ENCODE results near the gene ACSF3.
A peak's percentile ranks its signal among the peaks of the same experiment; 100 is the strongest.
"Not testable (repeated sequence)": the region's sequence is repeated elsewhere in the genome, so short reads cannot be mapped to it uniquely, and the experiment has no call there.

ACSF3 gene

DNA sequence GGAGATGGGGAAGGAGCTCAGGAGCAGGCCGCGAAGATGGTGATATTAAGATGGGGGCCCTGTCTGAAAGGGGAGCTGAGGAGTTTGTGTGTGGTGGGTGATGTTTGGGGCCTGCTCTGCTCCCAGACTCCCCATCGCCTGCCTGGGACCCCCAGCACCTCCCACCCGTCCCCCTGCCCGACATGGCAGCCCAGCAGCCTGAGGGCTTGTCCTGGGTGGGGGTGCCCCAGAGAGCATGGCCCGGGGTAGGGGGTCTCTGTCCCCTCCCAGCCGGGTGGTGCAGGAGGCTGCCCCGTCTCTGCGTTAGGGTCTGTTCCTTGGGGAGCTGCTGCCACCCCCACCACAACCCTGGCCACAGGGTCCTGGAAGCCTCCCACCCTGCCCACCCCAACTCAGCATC is 83.1 kb downstream of the ACSF3 start:
- no peak for DNase-seq

GRCh38 chr16:89177501-89177900 is 83.8 kb downstream of the ACSF3 start:
- DNase-seq, result no peak

GRCh38 chr16:89178453-89179147 is 84.9 kb downstream of the ACSF3 start:
- no peak for DNase-seq

GRCh38 chr16:89179148-89179484 is 85.5 kb downstream of the ACSF3 start:
- no peak for DNase-seq

DNA sequence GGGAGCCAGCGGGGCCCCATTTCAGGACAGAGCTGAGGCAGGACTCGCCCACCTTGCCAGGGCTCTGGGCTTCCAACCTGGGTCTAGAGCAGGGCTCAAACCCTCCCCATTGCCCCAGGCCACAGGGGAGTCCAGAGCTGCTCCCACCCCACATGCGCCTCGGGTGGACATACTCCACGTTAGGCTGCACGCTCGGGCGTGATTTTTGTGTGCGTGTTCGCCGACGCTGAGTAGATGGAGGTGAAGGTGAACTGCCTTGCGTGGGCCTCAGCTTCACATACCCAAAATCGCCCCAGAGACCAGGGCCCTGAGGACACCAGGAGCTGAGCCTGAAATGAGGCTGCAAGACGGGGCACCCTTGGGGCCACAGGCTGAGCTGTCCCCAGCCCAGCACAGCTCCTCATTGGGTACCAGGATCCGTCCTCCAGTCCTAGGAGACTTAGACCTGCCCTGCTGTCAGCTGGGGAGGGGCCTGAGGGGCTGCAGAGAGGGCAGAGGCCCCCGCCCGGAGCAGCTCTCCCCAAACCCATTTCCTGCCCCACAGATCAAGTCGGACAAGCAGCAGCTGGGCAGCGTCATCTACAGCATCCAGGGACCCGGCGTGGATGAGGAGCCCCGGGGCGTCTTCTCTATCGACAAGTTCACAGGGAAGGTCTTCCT is 86.1 kb downstream of the ACSF3 start:
- no peak for DNase-seq

DNA sequence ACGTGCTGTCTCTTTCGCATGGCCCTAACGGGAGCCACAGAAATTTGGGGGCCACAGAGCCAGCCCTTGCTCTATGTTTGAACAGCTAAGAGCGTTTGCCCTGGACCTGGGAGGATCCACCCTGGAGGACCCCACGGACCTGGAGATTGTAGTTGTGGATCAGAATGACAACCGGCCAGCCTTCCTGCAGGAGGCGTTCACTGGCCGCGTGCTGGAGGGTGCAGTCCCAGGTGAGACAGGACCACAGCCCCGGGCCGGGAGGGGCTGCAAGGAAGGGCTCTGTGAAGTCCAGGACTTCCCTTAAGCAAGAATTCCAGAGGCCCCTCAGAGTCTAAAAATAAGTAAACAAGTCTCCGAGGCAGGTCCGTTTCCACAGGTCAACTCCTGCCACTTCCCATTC is 89.8 kb downstream of the ACSF3 start:
- peak in 1 of 4 experiments; percentile 1 for DNase-seq

GRCh38 chr16:89183975-89184676 is 90.5 kb downstream of the ACSF3 start:
- DNase-seq, result peak in 1 of 4 experiments; percentile 2

- no peak for DNase-seq
Observed at GRCh38 chr16:89184677-89184932, 91.0 kb downstream of the ACSF3 start.

DNA sequence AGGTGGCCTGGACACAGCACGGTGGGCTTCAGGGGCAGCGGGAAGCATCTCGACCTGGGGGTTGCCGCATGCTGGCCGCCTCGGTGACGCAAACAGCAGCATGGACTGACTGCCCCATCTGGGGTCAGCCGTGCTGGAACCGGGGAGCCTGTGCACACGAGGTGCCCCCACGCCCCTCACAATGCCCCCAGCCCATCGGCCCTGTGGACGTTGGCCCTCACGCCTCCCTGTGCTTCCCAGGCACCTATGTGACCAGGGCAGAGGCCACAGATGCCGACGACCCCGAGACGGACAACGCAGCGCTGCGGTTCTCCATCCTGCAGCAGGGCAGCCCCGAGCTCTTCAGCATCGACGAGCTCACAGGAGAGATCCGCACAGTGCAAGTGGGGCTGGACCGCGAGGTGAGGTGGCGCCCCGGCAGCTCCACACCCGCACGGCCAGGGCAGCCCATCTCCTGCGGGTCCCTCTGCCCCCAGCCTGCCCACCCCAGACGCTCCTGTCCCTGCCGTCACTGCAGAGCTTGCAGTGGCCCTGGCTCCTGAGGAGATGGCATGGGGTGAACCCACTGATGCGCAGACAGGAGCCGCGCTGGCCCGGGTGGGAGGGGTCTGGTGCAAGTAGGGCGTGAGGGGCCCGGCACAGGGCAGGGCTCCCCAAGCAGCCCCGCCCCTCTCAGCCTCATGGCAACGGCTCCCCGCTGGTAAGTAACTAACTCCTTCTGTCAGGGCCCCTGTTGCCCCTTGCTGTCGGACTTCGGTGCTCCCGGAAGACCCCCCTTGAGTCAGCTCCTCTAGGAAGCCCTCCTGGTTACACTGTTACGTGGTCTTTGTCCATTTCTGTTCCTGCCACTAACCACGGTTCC is 91.5 kb downstream of the ACSF3 start:
- DNase-seq, result peak in 1 of 4 experiments; percentile 2

- DNase-seq, result peak in 1 of 4 experiments; percentile 0
Observed at GRCh38 chr16:89185887-89186592, 92.4 kb downstream of the ACSF3 start.

DNA sequence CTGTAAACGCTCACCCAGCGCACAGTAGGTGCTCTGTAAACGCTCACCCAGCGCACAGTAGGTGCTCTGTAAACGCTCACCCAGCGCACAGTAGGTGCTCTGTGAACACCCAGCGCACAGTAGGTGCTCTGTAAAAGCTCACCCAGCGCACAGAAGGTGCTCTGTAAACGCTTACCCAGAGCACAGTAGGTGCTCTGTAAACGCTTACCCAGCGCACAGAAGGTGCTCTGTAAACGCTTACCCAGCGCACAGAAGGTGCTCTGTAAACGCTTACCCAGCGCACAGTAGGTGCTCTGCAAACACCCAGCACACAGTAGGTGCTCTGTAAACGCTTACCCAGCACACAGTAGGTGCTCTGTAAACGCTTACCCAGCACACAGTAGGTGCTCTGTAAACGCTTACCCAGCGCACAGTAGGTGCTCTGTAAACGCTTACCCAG is 93.0 kb downstream of the ACSF3 start:
- DNase-seq, result peak in 1 of 4 experiments; percentile 2

- peak; percentile 55 to 77 (median 73) for DNase-seq
Observed at GRCh38 chr16:89187032-89187769, 93.5 kb downstream of the ACSF3 start.

GRCh38 chr16:89187770-89188392 is 94.2 kb downstream of the ACSF3 start:
- no peak for DNase-seq

DNA sequence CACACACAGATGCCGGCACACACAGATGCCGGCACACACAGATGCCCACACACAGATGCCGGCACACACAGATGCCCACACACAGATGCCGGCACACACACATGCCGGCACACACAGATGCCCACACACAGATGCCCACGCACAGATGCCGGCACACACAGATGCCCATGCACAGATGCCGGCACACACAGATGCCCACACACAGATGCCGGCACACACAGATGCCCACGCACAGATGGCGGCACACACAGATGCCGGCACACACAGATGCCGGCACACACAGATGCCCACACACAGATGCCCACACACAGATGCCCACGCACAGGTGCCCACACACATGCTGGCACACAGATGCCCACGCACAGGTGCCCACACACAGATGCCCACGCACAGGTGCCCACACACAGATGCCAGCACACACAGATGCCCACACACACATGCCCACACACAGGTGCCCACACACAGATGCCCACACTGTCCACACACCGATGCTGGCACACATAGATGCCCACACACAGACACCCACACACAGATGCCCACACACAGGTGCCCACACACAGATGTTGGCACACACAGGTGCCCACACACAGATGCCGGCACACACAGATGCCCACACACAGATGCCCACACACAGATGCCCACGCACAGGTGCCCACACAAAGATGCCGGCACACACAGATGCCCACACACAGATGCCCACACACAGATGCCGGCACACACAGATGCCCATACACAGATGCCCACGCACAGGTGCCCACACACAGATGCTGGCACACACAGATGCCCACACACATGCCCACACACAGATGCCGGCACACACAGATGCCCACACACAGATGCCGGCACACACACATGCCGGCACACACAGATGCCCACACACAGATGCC is 95.1 kb downstream of the ACSF3 start:
- DNase-seq, result not testable (repeated sequence)

DNA sequence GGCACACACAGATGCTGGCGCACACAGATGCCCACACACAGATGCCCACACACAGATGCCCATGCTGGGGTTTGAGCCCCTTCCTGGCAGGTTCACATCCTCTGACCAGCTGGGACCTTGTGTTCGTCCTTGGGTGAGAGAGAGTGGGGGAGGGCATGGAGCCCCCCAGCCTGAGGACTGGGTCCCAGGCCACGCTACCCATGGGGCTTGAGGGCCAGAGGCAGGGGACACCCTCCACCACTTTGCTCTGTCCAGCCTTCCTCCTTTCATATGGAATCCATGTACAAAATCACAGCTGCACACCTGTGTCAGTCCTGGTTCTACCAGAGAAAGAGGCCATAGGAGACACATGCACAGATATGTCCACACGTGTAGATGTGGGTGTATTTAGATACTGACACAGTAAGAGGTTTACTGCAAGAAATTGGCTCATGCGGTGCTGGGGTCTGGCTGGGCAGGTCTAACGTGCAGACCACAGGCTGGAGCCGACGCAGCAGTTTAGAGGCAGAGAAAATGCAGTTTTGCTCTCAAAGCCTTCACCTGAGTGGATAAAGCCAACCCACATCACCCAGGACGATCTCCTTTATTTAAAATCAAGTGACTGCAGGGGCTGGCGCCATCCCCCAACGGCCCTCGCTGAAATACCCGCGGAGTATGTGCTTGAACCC is 95.8 kb downstream of the ACSF3 start:
- no peak for DNase-seq

DNA sequence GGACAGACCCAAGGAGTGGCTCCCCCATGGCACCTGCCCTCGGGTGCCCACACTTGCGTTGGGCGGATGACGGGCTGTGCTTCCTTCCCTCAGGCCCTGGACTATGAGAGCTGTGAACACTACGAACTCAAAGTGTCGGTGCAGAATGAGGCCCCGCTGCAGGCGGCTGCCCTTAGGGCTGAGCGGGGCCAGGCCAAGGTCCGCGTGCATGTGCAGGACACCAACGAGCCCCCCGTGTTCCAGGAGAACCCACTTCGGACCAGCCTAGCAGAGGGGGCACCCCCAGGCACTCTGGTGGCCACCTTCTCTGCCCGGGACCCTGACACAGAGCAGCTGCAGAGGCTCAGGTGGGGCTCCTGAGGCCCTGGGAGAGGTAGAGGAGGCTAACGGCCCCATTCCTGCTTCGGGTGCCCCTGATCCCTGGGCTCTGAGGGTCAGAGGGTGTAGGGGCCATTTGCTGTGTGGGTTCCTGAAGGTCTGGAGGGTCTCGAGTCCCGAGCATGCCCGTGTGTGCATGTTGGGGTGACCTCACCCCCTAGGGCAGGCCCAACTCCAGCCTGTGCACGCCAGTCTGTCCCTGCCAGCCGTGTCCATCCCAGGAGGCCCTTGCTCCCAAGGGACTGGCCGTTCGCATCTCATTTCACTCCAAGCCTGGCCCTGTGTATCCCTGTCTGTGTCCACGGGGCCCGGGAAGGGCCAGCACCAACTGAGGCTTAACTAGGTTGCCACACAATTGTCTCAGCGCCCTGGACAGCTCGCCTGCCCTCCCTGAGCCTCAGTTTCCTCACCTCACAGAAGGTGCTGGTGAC is 96.7 kb downstream of the ACSF3 start:
- no peak for DNase-seq

DNA sequence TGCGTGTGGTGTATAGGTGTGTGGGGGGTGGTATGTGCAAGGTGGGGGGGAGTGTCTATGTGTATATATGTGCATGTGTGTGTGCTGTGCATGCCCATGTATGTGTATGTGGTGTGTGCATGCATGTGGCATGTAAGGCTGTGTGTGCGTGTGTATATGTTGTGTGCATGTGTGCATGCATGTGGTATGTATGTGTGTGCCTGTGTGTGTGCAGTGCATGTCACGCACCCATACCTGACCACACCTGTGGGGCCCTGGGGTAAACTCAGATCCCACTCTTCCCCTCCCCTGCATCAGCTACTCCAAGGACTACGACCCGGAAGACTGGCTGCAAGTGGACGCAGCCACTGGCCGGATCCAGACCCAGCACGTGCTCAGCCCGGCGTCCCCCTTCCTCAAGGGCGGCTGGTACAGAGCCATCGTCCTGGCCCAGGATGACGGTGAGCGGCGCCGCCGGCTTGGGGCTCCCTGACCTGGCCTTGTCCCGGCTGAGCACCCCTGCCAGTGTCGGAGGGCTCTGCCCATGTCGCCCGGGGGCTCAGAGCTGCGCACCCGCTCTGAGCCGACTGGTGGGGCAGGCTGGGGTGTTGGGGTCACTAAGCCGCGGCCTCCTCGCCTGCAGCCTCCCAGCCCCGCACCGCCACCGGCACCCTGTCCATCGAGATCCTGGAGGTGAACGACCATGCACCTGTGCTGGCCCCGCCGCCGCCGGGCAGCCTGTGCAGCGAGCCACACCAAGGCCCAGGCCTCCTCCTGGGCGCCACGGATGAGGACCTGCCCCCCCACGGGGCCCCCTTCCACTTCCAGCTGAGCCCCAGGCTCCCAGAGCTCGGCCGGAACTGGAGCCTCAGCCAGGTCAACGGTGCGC is 97.6 kb downstream of the ACSF3 start:
- DNase-seq, result no peak

- DNase-seq, result no peak
Observed at GRCh38 chr16:89191901-89192185, 98.2 kb downstream of the ACSF3 start.
